Measurements from ENCODE around the gene CETN2. TPM values are rescaled to one million over a fixed set of nuclear protein-coding genes. Genes with fewer than 3 reads are reported as not detected.
A peak's percentile ranks its signal among the peaks of the same experiment; 100 is the strongest.

The CETN2 gene
- total RNA-seq, 1 experiment from 2014 or later, result 24.6 TPM

DNA sequence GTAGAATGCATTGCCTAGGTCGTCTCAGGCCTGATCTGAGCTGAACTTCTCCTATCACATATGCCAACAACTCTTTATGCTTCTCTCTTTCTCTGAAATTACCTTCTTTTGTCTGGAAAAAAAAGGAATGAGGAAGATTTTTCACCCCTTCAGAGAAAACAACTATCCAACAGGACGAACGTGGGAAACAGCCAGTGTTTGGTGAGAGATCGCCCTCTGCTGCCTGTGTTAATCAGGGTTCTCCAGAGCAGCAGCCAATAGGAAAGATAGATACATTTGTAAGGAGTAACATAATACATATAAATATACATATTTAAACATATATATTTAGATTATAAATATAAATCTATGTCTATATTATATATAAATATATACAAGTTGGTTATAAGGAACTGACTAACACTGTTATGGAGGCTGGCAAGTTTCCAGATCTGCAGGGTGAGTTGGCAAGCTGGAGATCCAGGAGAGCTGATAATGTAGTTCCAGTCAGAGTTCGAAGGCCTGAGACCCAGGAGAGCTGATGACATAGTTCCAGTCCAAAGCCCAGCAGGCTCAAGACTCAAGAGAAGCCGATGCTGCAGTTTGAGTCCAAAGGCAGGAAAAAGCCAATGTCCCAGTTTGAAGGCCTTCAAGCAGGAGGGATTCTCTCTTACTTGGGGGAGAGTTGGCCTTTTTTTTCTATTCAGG is 13.3 kb downstream of the CETN2 start:
- H3K27ac Mint-ChIP-seq, result no peak overlapping the region
- H3K18ac ChIP-seq (ENCODE audit: insufficient read length, low read depth, low read length), result no peak overlapping the region
- H2AK5ac ChIP-seq (ENCODE audit: insufficient read length, low read length), result no peak overlapping the region
- no peak overlapping the region for H3T11ph ChIP-seq (ENCODE audit: low read length)
- H3K4me1 Mint-ChIP-seq, result peaks cover 6 to 11% of the 10 kb centered on the region in 2 experiments
- peaks cover 0 to 2% (median 0%) of the 10 kb centered on the region in 3 experiments; a peak in 2 of 7 replicates for H3K36me3 Mint-ChIP-seq (ENCODE audit: insufficient read depth in 1 of 3, low read depth in 3 of 3)
- no peak overlapping the region for H3K23ac ChIP-seq (ENCODE audit: insufficient read length, low read depth, low read length)
- no peak overlapping the region for H2BK15ac ChIP-seq (ENCODE audit: low read depth, low read length)
- no peak for DNase-seq
- no peak overlapping the region for H4K8ac ChIP-seq (replicated peaks; ENCODE audit: insufficient read length, low read depth, low read length)
- H3K79me1 ChIP-seq (ENCODE audit: insufficient read depth, low read depth, low read length, poor library complexity, severe bottlenecking), result no peaks in the 10 kb centered on the region
- H4K5ac ChIP-seq (ENCODE audit: insufficient read length, low read depth, low read length), result no peak overlapping the region
- no CpG with 5 or more reads among the region's 6 CpGs for WGBS (ENCODE audit: extremely low coverage, insufficient read length, low lambda C conversion rate)
- H3K79me2 ChIP-seq (ENCODE audit: insufficient read depth, low read length), result no peaks in the 10 kb centered on the region
- no peak overlapping the region for H2BK20ac ChIP-seq (ENCODE audit: low read depth, low read length, poor library complexity, severe bottlenecking)
- peaks cover 39% of the 10 kb centered on the region for H3K9me3 ChIP-seq (ENCODE audit: control insufficient read depth, low read depth, low read length)
- TF ChIP-seq, protein P1, sequence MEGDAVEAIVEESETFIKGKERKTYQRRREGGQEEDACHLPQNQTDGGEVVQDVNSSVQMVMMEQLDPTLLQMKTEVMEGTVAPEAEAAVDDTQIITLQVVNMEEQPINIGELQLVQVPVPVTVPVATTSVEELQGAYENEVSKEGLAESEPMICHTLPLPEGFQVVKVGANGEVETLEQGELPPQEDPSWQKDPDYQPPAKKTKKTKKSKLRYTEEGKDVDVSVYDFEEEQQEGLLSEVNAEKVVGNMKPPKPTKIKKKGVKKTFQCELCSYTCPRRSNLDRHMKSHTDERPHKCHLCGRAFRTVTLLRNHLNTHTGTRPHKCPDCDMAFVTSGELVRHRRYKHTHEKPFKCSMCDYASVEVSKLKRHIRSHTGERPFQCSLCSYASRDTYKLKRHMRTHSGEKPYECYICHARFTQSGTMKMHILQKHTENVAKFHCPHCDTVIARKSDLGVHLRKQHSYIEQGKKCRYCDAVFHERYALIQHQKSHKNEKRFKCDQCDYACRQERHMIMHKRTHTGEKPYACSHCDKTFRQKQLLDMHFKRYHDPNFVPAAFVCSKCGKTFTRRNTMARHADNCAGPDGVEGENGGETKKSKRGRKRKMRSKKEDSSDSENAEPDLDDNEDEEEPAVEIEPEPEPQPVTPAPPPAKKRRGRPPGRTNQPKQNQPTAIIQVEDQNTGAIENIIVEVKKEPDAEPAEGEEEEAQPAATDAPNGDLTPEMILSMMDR (conservative IDR thresholded peaks at IDR 0.05), result peak; percentile 67
- H2BK12ac ChIP-seq (ENCODE audit: insufficient read length, low read depth, low read length), result no peak overlapping the region
- no peaks in the 10 kb centered on the region for H3K23me2 ChIP-seq (ENCODE audit: insufficient read length, low read depth, low read length, poor library complexity, severe bottlenecking)
- no peak overlapping the region for H3K4me3 Mint-ChIP-seq
- H3K9me3 Mint-ChIP-seq, result peaks cover 54 to 76% of the 10 kb centered on the region in 2 experiments
- H3K4ac ChIP-seq (ENCODE audit: low read depth, low read length), result no peak overlapping the region
- no peak overlapping the region for H3K4me2 ChIP-seq (ENCODE audit: insufficient read depth, insufficient read length, low read length)
- no peak overlapping the region for H3K27ac ChIP-seq (ENCODE audit: insufficient read length, low read depth, low read length)
- H2BK5ac ChIP-seq (ENCODE audit: insufficient read length, low read length), result no peak overlapping the region
- no peak overlapping the region for H3K56ac ChIP-seq (ENCODE audit: insufficient read length, low read depth, low read length)
- no peak overlapping the region for H2AFZ ChIP-seq (ENCODE audit: low read length)
- no peak overlapping the region for H3K14ac ChIP-seq (ENCODE audit: insufficient read depth, low read length)
- H4K20me1 ChIP-seq (ENCODE audit: control insufficient read depth, insufficient read depth, insufficient read length), result peaks cover 1% of the 10 kb centered on the region
- no peak overlapping the region for H2BK120ac ChIP-seq (ENCODE audit: low read depth, low read length, poor library complexity, severe bottlenecking)
- no peak overlapping the region for H3K9ac ChIP-seq (ENCODE audit: extremely low read depth, insufficient read length, low read length)
- H4K91ac ChIP-seq (ENCODE audit: insufficient read length, low read depth, low read length), result no peak overlapping the region
- H3K4me1 ChIP-seq (ENCODE audit: insufficient read depth, low read length), result no peaks in the 10 kb centered on the region
- no peaks in the 10 kb centered on the region for H3K27me3 ChIP-seq (ENCODE audit: insufficient read depth, low read length)
- H3K27me3 Mint-ChIP-seq (ENCODE audit: low read depth), result peaks cover 8% of the 10 kb centered on the region
